Lung (tissue), 12 donors: ENCODE measurements around the gene CALD1. TPM values are rescaled to one million over a fixed set of nuclear protein-coding genes. Genes with fewer than 3 reads are reported as not detected.

Experiments used
- ATAC-seq: fragments of 200-7000 bp; cut with Tn5 transposase; one replicate; pipeline ENCODE4 v1.9.1; 2020; ENCODE audit warnings: moderate number of reproducible peaks; ENCODE audit not compliant: insufficient read depth, low FRiP score
- DNase-seq, 3 donors: peaks; one replicate each; pipeline ENCODE4 v3.0.0-alpha.2; 2013 to 2017
- H3K27ac ChIP-seq, 2 donors: one replicate each; pipeline ENCODE4 v1.5.1; 2013; ENCODE audit warnings: mild to moderate bottlenecking in 2 of 2, moderate library complexity in 2 of 2, control low read depth in 1 of 2, inconsistent platforms in 1 of 2, low read depth in 1 of 2, low read length in 1 of 2
- H3K27me3 ChIP-seq, 3 donors: one replicate each; pipeline ENCODE4 v1.5.1; 2013; ENCODE audit warnings: low read length in 2 of 3; ENCODE audit not compliant: control insufficient read depth in 3 of 3, insufficient read depth in 3 of 3
- H3K36me3 ChIP-seq, 4 donors: one replicate each; pipeline ENCODE4 v1.5.1; 2013; ENCODE audit warnings: low read length in 4 of 4, mild to moderate bottlenecking in 1 of 4, moderate library complexity in 1 of 4; ENCODE audit not compliant: control insufficient read depth in 4 of 4, insufficient read depth in 4 of 4
- H3K4me1 ChIP-seq, 5 donors: one replicate each; pipeline ENCODE4 v1.5.1; 2013; ENCODE audit warnings: low read length in 5 of 5, mild to moderate bottlenecking in 2 of 5, moderate library complexity in 1 of 5; ENCODE audit not compliant: control insufficient read depth in 5 of 5, insufficient read depth in 5 of 5
- H3K4me3 ChIP-seq: one replicate; pipeline ENCODE4 v1.5.1; 2013; ENCODE audit warnings: mild to moderate bottlenecking, control low read depth, moderate library complexity
- H3K9ac ChIP-seq, 2 donors: one replicate each; pipeline ENCODE4 v1.5.1; 2013; ENCODE audit warnings: low read length in 2 of 2, control low read depth in 1 of 2; ENCODE audit not compliant: insufficient read depth in 1 of 2
- H3K9me3 ChIP-seq, 4 donors: one replicate each; pipeline ENCODE4 v1.5.1; 2013; ENCODE audit warnings: low read length in 3 of 4, mild to moderate bottlenecking in 1 of 4, moderate library complexity in 1 of 4; ENCODE audit not compliant: control insufficient read depth in 4 of 4, insufficient read depth in 3 of 4
- WGBS, 2 donors: extraction: QIAGEN DNeasy Blood & Tissue Kit; methylation state at CpG; one replicate each; pipeline ENCODE4 v1.1.7; 2013; 5-methylcytosine and 5-hydroxymethylcytosine counted together
- polyA plus RNA-seq, 2 donors: library from polyadenylated mRNA; stranded (reverse); fragments of 200-250 nt; gene quantifications; one replicate each; pipeline ENCODE4 v1.2.1, GENCODE V29; 2013
- total RNA-seq, 2 donors: library from RNA; depleted of rRNA in 1 of 2; stranded (reverse); fragments of >200 nt in 1 of 2; gene quantifications; one replicate each; pipeline ENCODE4 v1.2.1, GENCODE V29; 2014 to 2021
- TF ChIP-seq, protein P1 (sequence below): IDR thresholded peaks from 2 replicates; pipeline ENCODE4 v1.5.1; 2012; ENCODE audit warnings: mild to moderate bottlenecking; ENCODE audit errors: control extremely low read depth, extremely low read depth
- donor health status: control.
- donor health status: control.
- donor health status: Bipolar disorder and iron deficiency.
- donor health status: healthy.
- donor health status: DM: yes; HTN: yes; CAD: no.

CALD1 gene
- total and polyA plus RNA-seq, 4 donors: 56.4 to 173 (median 92.0) TPM

- Histone ChIP-seq H3K4me3 (no peak overlapping the region), H3K27me3 (no peaks in the 10 kb centered on the region), H3K36me3 (peaks cover 0 to 2% (median 0%) of the 10 kb centered on the region in 4 donors), H3K4me1 (peaks cover 0 to 59% (median 8%) of the 10 kb centered on the region in 5 donors), H3K9ac (no peak overlapping the region), H3K9me3 (no peaks in the 10 kb centered on the region), H3K27ac (peak overlapping the region in 1 of 2 donors; percentile 68)
- TF ChIP-seq, protein P1, sequence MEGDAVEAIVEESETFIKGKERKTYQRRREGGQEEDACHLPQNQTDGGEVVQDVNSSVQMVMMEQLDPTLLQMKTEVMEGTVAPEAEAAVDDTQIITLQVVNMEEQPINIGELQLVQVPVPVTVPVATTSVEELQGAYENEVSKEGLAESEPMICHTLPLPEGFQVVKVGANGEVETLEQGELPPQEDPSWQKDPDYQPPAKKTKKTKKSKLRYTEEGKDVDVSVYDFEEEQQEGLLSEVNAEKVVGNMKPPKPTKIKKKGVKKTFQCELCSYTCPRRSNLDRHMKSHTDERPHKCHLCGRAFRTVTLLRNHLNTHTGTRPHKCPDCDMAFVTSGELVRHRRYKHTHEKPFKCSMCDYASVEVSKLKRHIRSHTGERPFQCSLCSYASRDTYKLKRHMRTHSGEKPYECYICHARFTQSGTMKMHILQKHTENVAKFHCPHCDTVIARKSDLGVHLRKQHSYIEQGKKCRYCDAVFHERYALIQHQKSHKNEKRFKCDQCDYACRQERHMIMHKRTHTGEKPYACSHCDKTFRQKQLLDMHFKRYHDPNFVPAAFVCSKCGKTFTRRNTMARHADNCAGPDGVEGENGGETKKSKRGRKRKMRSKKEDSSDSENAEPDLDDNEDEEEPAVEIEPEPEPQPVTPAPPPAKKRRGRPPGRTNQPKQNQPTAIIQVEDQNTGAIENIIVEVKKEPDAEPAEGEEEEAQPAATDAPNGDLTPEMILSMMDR: no peak
- DNase-seq (no peak), ATAC-seq (no peak)
- 86 to 93% methylated on average over 5 of the region's 5 CpGs for WGBS, 2 donors
These were observed 123.8 kb downstream of the CALD1 start for GRCh38 chr7:134903073-134903790.

DNA sequence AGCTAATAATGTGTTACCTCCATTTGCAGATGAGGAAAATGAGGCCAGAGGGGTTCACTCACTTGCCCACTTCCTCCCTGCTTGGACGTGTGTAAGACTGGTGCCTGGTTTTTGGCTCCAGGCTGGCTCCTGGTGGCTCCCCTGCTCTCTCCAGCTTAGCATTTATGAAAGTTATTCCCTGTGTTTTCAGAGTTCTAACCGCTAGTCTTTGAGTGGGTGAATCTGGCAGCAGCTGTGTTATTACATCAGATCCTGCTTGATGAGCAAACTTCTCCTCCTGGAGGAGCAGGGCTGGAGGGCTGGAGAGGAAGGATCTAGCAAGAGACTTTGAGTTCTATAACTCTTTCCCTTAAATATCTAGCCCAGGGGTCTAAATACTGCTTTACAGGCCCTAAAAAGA lies 125.9 kb downstream of the CALD1 start:
- peak; percentile 73 to 88 (median 80) for DNase-seq
- no peaks in the 10 kb centered on the region for H3K27me3 ChIP-seq
- WGBS, 2 donors: 16 to 32% methylated on average over 2 of the region's 2 CpGs
- H3K36me3 ChIP-seq: no peaks in the 10 kb centered on the region
- ATAC-seq: peak; percentile 68
- no peaks in the 10 kb centered on the region for H3K9me3 ChIP-seq
- H3K9ac ChIP-seq: no peak overlapping the region
- TF ChIP-seq, protein P1: no peak
- no peak overlapping the region for H3K4me3 ChIP-seq
- H3K27ac ChIP-seq: peak overlapping the region in 1 of 2 donors; percentile 24
- peaks cover 0 to 58% (median 5%) of the 10 kb centered on the region in 5 donors for H3K4me1 ChIP-seq

DNA sequence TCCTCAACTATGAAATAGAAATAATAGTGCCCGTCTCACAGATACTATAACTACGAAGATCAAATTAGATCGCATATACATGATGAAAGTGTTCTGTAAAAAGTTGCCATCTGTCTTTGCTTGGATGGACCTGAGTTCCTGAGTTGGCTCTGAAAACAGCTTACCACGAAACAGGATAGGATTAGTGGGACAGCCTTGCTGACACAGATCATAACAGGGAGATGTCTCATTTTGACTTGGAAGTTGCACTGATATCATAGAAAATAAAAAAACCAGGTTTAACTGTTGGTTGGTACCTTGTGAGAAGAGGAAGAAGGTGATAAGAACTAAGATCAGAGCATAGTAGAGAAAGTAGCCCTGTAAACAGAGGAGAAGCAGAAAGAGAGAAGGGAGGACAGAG lies 127.6 kb downstream of the CALD1 start:
- ATAC-seq (no peak), DNase-seq (no peak)
- TF ChIP-seq, protein P1: no peak
- Histone ChIP-seq H3K36me3 (peaks cover 0 to under 1% (median 0%) of the 10 kb centered on the region in 4 donors), H3K9ac (no peak overlapping the region), H3K9me3 (no peaks in the 10 kb centered on the region), H3K4me1 (peaks cover 0 to 52% (median 5%) of the 10 kb centered on the region in 5 donors), H3K27ac (peak overlapping the region in 1 of 2 donors; percentile 29), H3K4me3 (no peak overlapping the region), H3K27me3 (no peaks in the 10 kb centered on the region)
- 86 to 91% methylated on average over 4 of the region's 4 CpGs for WGBS, 2 donors
